MM.1S (cell line): ENCODE results near the gene NDUFA1.
A peak's percentile ranks its signal among the peaks of the same experiment; 100 is the strongest.

ENCODE experiments used
- DNase-seq: peaks from one replicate; pipeline ENCODE4 v3.0.0-alpha.2; 2015
- H2AFZ ChIP-seq: fragments of 300-600 bp; sonication (generic); 2 replicates; pipeline ENCODE4 v1.6.0; 2016; ENCODE audit warnings: antibody characterized with exemption, low read length
- H3F3A ChIP-seq: fragments of 300-600 bp; sonication (generic); 2 replicates; pipeline ENCODE4 v1.6.1; 2016; ENCODE audit warnings: mild to moderate bottlenecking, antibody characterized with exemption, low read length, moderate library complexity, mixed read lengths; ENCODE audit not compliant: insufficient read depth
- H3K27ac ChIP-seq: fragments of 300-600 bp; sonication (generic); 2 replicates; pipeline ENCODE4 v1.5.1; 2016; ENCODE audit warnings: mild to moderate bottlenecking, low read length
- H3K27me3 ChIP-seq: fragments of 300-600 bp; sonication (generic); replicated peaks from 2 replicates; pipeline ENCODE4 v1.6.0; 2016; ENCODE audit warnings: low read length; ENCODE audit not compliant: insufficient read depth
- H3K36me3 ChIP-seq: fragments of 300-600 bp; sonication (generic); replicated peaks from 2 replicates; pipeline ENCODE4 v1.6.1; 2016; ENCODE audit warnings: mild to moderate bottlenecking, low read length, mixed read lengths; ENCODE audit not compliant: insufficient read depth
- H3K4me1 ChIP-seq: fragments of 300-600 bp; sonication (generic); 2 replicates; pipeline ENCODE4 v1.6.1; 2016; ENCODE audit warnings: low read length, mixed read lengths
- H3K4me2 ChIP-seq: fragments of 300-600 bp; sonication (generic); 2 replicates; pipeline ENCODE4 v1.6.0; 2016; ENCODE audit warnings: low read depth, low read length
- H3K4me3 ChIP-seq: fragments of 300-600 bp; sonication (generic); 2 replicates; pipeline ENCODE4 v1.5.1; 2016; ENCODE audit warnings: low read length, mixed read lengths
- H3K79me2 ChIP-seq: fragments of 300-600 bp; sonication (generic); 2 replicates; pipeline ENCODE4 v1.6.1; 2016; ENCODE audit warnings: mixed run types, low read length, mixed read lengths
- H3K9ac ChIP-seq: fragments of 300-600 bp; sonication (generic); 2 replicates; pipeline ENCODE4 v1.6.1; 2016; ENCODE audit warnings: low read length, mixed read lengths
- H3K9me2 ChIP-seq: fragments of 300-600 bp; sonication (generic); replicated peaks from 2 replicates; pipeline ENCODE4 v1.6.1; 2016; ENCODE audit warnings: mild to moderate bottlenecking, low read length, mixed read lengths; ENCODE audit not compliant: insufficient read depth
- H3K9me3 ChIP-seq: fragments of 300-600 bp; sonication (generic); replicated peaks from 2 replicates; pipeline ENCODE4 v1.6.1; 2016; ENCODE audit warnings: mild to moderate bottlenecking, low read length, mixed read lengths; ENCODE audit not compliant: insufficient read depth
- H4K20me1 ChIP-seq: fragments of 300-600 bp; sonication (generic); 2 replicates; pipeline ENCODE4 v1.6.1; 2016; ENCODE audit warnings: mild to moderate bottlenecking, low read length, moderate library complexity, mixed read lengths; ENCODE audit not compliant: insufficient read depth
- CTCF ChIP-seq: fragments of 300-600 bp; sonication (generic); IDR thresholded peaks from 2 replicates; pipeline ENCODE4 v1.5.1; 2016; ENCODE audit warnings: antibody characterized with exemption, low read length, mixed read lengths
- EZH2 ChIP-seq: fragments of 300-600 bp; sonication (generic); optimal IDR thresholded peaks from 2 replicates; pipeline ENCODE3; 2017; ENCODE audit warnings: low read depth, mild to moderate bottlenecking, antibody characterized with exemption, low read length, mixed read lengths
- EZH2phosphoT487 ChIP-seq: fragments of 300-600 bp; sonication (generic); IDR thresholded peaks from 2 replicates; pipeline ENCODE4 v1.6.1; 2018; ENCODE audit warnings: antibody characterized with exemption, low read length

NDUFA1 gene

GRCh38 chrX:119870626-119871131 is 953 bp upstream of the NDUFA1 start:
- H3K27me3 ChIP-seq = no peaks in the 10 kb centered on the region
- H3K4me2 ChIP-seq = peak overlapping the region; percentile 62; the same call in 1 of the 2 replicates
- DNase-seq = no peak
- no peaks in the 10 kb centered on the region for H3K9me3 ChIP-seq
- no peaks in the 10 kb centered on the region for H4K20me1 ChIP-seq
- TF ChIP-seq EZH2 = no peak
- H3K27ac ChIP-seq = peak overlapping the region; percentile 93
- peak overlapping the region; percentile 91 for H3K9ac ChIP-seq
- H2AFZ ChIP-seq = peak overlapping the region; percentile 42; the same call in 1 of the 2 replicates
- peaks cover 53% of the 10 kb centered on the region for H3K79me2 ChIP-seq
- H3K4me1 ChIP-seq = no peaks in the 10 kb centered on the region
- 0 out of 2 replicates have a peak, but pooled peaks cover 11% of the 10 kb centered on the region for H3F3A ChIP-seq
- no peaks in the 10 kb centered on the region for H3K36me3 ChIP-seq
- H3K9me2 ChIP-seq = no peaks in the 10 kb centered on the region
- H3K4me3 ChIP-seq = peak overlapping the region; percentile 78

GRCh38 chrX:119871245-119871598 is 410 bp upstream of the NDUFA1 start:
- H3K4me3 ChIP-seq = peak overlapping the region; percentile 78
- H3K79me2 ChIP-seq = peaks cover 57% of the 10 kb centered on the region
- no peaks in the 10 kb centered on the region for H4K20me1 ChIP-seq
- peak overlapping the region; percentile 42; the same call in 1 of the 2 replicates for H2AFZ ChIP-seq
- peak overlapping the region; percentile 62; the same call in 1 of the 2 replicates for H3K4me2 ChIP-seq
- H3K36me3 ChIP-seq = no peaks in the 10 kb centered on the region
- H3K27me3 ChIP-seq = no peaks in the 10 kb centered on the region
- peak overlapping the region; percentile 93 for H3K27ac ChIP-seq
- DNase-seq = no peak
- TF ChIP-seq EZH2 (no peak), CTCF (no peak), EZH2phosphoT487 (no peak)
- no peaks in the 10 kb centered on the region for H3K9me3 ChIP-seq
- 0 out of 2 replicates have a peak, but pooled peaks cover 11% of the 10 kb centered on the region for H3F3A ChIP-seq
- H3K9me2 ChIP-seq = no peaks in the 10 kb centered on the region
- peak overlapping the region; percentile 91 for H3K9ac ChIP-seq
- H3K4me1 ChIP-seq = no peaks in the 10 kb centered on the region

- TF ChIP-seq EZH2phosphoT487 (no peak), EZH2 (no peak), CTCF (no peak)
- Histone ChIP-seq H3K4me3 (no peak overlapping the region), H3K4me1 (peaks cover 15% of the 10 kb centered on the region), H3K36me3 (peaks cover 3% of the 10 kb centered on the region; the same call in 1 of the 2 replicates), H3K9me2 (no peaks in the 10 kb centered on the region), H3K9ac (no peak overlapping the region), H4K20me1 (no peaks in the 10 kb centered on the region), H3K4me2 (no peak overlapping the region), H3K27ac (no peak overlapping the region), H3K9me3 (no peaks in the 10 kb centered on the region), H3K27me3 (no peaks in the 10 kb centered on the region), H3F3A (peaks cover 22% of the 10 kb centered on the region), H3K79me2 (peaks cover 23% of the 10 kb centered on the region), H2AFZ (no peak overlapping the region)
- DNase-seq = no peak
Measured at GRCh38 chrX:119878740-119879139, 7.1 kb downstream of the NDUFA1 start.

- Histone ChIP-seq H3K4me1 (peaks cover 15% of the 10 kb centered on the region), H3K4me2 (peak overlapping the region; percentile 48; the same call in 1 of the 2 replicates)
Measured at GRCh38 chrX:119880076-119880475, 8.4 kb downstream of the NDUFA1 start.

More at GRCh38 chrX:119880076-119880475, 8.4 kb downstream of the NDUFA1 start:
- H4K20me1 ChIP-seq = no peaks in the 10 kb centered on the region
- H3K27ac ChIP-seq = peak overlapping the region; percentile 54; the same call in 1 of the 2 replicates
- H3K79me2 ChIP-seq = peaks cover 10% of the 10 kb centered on the region
- no peaks in the 10 kb centered on the region for H3K9me2 ChIP-seq
- H3K4me3 ChIP-seq = no peak overlapping the region
- peaks cover 22% of the 10 kb centered on the region for H3F3A ChIP-seq
- no peak overlapping the region for H2AFZ ChIP-seq
- H3K9me3 ChIP-seq = no peaks in the 10 kb centered on the region
- H3K9ac ChIP-seq = no peak overlapping the region
- peaks cover 3% of the 10 kb centered on the region; the same call in 1 of the 2 replicates for H3K36me3 ChIP-seq
- no peaks in the 10 kb centered on the region for H3K27me3 ChIP-seq
- DNase-seq = peak; percentile 80
- TF ChIP-seq EZH2phosphoT487 (no peak), EZH2 (no peak), CTCF (no peak)
